Stimulated activated CD8-positive, alpha-beta memory T cell treated with anti-CD3 and anti-CD28 coated beads, Interleukin-7, amount 100 ng/mL, for 24 hours (primary cell): ENCODE data around the gene SERBP1.
"Not testable (repeated sequence)": the region's sequence is repeated elsewhere in the genome, so short reads cannot be mapped to it uniquely, and the experiment has no call there.

Experiments
- DNase-seq: peaks from one replicate; pipeline ENCODE4 v3.0.0-alpha.2; 2020; ENCODE audit warnings: low read depth

SERBP1 gene

DNA sequence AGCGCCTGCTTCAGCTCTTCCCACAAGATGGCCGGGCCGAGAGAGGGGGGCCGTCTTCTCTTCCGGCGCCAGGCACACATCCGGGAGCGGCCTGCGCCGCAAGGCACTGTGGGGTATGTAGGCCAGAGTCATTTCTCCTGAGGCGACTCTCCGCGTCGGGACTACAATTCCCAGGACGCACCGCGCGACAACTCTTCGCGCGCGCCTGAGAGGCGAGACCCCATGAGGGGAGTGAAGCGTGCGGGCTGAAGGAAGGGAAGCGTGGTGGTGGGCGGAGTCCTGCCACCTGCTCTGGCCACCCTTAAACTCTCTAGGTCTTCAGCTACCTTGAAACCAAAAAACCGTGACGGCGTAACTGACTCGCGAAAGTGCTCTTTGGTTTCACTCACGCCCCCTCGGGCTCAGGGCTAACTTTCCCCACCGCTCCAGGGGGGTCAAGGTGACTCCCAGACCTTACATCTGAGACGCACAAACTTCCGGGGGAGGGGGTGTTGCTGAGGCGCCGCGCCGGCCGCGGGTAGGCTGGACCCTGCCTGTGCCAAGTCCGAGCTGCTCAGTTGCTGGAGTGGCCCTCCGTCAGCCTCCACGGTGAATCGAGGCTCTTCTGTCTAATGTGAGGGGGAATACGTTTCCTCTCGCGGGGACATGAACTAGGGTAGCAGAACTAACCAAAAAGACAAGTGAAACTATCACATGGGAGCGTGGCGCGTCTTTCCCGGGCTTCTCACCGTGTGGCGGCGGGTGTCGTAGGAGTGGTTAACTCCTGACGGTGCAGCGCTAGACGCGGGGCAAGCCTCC lies at the start of gene SERBP1:
TSS of gene SERBP1 (minus strand) at position 45 of the 798 bp plus-strand sequence. CDS start 102 bp downstream, outside the sequence.
- peak; percentile 84 for DNase-seq

DNA sequence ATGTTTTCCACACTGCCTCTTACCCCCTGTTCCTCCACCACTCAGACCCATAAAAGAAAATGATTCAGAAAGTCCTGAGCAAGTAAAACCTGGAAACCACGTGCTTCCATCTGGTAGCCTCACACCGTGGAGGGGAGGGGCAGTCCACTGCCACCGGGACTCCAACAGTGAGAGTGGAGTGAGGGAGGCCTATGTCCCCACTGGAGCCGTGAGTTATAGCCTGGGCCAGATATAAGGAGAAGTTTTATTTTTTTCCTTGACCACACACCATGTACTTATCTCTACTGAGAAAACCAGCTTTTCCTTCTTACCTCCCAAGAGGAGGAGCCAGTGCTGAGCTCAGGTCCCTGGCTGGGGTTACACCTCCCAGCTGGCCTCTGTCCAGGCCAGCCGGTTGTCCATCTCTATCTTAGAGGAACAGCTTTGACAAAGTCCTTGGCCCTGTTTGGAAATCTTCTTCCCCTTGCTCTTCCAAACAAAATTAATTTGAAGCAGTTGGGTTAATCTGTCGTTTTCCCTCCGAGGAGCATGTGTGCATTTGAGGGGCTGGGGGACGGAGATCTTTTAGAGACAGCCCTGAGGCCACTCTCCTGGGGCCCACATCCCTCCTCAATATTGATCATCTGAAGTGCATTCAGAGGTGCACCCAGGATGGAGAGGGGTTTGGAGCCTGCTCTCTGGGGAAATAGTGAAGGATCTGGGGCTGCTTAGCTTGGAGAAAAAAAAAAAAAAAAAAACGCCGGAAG lies 49.1 kb upstream of the SERBP1 start:
- no peak for DNase-seq

DNA sequence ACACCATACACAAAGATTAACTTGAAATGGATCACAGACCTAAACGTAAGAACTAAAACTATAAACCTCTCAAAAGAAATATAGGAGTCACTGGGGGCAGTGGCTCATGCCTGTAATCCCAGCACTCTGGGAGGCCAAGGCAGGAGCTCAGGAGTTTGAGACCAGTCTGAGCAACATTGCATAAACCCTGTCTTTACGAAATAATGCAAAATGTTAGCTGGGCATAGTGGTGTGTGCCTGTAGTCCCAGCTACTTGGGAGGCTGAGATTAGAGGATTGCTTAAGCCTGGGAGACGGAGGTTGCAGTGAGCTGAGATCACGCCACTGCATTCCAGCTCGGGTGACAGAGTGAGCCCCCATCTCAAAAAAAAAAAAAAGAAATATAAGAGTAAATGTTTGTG lies 46.7 kb upstream of the SERBP1 start:
- no peak for DNase-seq

DNA sequence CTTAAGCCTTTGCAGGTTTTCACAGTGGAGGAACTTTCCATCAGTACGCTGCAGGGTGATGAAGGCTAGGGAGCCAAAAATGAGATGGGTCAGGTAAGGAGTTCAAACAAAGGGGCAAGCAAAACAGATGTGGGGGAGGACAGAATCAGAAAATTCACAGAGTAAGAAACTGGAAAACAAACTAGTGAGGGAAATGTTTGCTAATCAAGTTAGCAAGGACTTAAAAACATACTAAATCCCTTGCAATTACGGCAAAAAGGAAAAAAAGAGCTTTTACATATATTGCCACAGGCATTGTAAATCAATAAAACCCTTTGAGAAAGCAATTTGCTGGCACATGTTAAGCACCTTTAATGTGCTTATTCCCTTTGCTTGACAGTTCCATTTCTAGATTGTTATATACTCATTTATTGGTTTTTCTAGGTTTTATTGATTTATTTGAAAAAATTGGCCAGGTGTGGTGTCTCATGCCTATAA lies 45.8 kb upstream of the SERBP1 start:
- no peak for DNase-seq

DNA sequence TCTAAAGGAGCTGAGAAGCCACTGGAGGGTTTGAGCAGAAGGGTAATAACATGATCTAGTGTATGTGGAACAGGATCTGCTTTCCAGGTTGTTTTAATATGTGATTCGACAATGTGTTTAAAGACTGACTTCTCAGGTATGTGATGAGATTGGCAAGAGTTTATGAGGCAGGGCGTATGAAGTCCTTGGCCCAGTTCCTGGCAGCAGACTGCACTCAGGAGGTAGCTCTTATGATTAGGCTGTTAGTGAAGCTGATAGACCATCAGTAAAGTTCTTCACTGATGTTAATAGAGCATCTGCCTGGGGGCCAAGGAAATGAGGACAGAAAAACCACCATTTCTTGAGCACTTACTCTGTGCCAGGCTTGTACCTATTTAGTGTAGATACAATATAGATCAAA lies 41.9 kb upstream of the SERBP1 start:
- no peak for DNase-seq

DNA sequence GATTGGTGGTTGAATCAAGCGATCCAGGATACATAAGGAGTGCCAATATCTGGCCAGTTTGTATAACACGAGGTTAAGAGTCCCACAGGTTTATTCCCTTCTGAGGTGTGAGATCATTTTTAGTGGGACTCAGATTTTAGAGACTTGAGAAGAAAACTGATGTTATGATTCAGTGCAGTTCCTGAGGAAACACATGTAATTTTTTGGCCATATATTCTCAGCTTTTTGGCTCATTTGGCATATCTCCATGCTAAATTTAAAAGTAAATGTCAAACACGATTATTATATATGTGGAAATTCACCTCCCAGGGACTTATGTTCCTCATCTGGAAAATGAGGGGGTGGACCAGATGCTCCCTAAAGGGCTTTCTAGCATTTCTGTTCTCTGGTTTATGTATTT lies 39.2 kb upstream of the SERBP1 start:
- no peak for DNase-seq

DNA sequence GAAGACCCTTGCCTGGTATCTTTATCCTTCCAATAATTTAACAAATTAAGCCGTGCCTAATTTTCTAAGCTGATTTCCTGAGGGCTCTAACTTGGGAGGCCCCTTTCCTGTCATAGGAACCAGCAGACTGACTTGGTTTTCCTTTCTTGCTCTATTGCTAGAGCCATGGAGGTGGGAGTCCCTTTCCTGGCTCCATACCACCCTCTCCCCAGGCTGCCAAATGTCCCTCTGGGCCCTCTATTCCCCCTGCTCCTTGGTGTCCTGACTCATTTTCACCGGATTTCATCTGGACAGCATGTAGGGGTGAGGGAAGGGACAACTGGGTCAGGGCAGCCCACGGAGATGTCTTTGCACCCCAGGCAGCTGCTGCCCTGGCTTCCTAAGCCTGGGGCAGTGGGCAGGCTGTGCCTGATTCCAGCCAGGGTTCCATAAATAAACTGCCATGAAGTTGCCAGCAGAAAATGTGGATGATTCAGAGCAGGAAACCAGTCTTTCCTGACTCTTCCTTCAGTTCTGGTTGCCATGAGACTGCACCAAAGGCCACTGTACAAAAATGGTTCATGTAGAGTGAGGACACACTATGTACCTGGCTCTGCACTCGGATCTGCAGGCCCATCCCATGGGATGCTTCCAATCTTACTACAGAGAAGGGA lies 38.0 kb upstream of the SERBP1 start:
- DNase-seq, result no peak

DNA sequence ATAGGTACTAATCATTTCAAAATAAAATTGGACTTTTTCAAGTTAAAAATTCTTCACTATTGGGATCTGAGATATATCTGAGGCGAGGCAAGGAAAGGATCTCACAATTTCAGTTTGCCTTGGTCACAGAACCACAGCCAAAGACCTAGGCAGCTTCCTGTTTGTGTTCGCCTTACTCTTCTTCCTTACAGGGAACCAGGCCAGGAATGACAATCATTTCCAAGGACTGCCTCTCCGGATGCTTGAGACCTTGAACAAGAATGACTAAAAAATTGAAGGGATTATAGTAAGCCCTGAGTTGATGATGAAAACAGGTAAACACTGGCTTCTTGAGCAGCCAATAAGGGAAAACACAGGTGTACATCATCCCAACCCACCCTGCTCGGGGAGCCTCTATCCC lies 35.2 kb upstream of the SERBP1 start:
- DNase-seq, result no peak

DNA sequence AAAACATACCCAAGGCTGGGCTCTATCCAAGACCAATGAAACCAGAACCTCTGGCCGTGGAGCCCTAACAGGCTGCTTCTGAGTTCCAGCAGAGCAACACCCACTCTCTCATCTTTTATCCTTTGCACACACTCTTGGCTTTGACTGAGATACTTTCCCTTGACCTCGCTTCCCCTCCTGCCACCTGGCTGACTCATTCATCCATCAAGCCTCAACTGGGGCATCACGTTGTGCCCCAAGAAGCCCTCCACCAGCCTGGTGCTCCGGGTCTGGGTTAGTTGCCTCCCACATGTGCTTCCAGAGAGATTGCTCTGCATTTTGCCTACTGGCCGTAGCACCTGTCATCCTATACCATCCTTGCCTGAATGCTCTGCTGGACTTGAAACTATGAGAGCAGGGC lies 34.5 kb upstream of the SERBP1 start:
- no peak for DNase-seq

DNA sequence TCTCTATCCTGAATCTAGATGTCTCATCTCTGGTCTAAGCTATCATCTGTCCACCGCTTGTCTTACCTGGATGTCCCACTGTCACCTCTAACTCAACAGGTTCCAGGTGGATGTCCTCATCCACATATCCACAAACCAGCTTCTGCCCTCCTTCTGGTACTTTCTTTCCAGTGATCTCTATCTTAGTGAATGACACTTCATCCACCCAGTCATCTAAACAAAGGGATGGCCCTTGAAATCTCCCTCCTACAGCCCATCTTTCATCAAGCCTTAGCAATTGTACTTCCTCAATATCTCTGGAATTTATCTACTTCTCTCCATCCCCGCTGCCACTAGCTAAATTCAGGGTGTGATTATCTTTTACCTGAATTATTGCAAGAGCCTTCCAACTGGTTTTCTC lies 33.9 kb upstream of the SERBP1 start:
- DNase-seq, result no peak

DNA sequence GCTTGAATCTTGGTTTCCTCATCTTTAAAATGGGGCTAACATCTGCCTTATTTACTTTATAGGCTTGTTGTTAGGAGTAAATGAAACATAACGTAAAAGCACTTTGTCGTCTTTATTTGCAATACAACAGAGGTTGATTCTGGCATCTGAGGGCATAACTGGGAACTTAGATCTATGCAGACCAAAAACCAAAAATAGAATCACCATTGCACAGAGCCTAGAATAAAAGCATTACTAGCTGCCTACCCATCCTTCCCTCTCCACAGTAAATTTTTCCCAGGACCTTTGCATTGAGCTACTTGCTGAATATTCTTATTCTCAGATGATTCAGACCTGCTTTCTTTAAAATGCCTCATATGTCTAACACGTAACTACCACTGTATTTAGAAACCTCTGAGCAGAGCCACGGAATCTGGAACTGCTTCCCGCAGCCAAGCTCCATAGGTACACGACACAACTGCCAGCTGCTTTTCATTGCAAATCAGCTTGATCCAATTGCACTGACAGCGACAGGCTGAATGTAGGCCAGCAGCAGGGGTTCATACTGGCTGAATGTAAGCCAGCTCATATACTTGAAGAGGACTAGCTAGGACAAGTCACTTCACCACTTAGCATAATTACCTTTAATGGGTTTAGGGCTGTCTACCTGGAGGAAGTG lies 33.2 kb upstream of the SERBP1 start:
- no peak for DNase-seq

DNA sequence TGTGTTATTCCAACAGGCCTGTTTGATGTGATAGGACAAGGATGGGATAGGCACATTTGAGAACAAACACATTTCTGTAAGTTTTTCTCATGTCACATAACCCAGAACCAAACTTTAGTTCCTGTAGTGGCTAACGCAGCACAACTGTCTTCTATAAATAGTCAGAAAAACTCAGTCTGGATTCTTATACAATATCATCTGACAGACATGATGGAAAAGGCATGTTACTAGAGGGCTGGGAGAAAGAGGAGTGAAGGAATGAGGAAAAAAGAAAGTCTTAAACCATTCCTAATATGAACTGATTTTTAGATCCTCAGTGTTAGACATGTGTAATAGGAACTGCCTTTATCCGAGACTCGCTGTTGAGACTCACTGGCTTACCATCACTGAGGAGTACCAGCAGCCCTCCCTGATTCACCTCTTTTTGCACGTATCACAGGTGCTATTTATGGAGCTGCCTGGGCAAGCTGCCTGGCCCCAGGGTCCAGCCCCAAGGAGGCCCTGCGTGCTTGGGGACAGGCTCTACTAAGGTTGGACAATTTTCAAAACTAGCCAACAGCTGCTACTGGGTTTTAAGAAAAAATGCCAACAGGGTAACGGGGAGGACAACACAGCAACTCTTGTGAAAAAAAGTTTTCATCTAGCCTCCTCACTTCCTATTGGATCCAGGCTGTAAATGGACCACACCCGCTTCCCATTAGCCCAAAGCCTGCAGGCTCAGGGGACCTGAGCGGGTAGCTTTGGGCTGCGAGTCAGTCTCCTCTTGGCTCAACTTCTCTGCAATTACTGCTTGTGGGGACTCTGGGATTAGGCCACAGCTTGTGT lies 30.7 kb upstream of the SERBP1 start:
- DNase-seq, result no peak

DNA sequence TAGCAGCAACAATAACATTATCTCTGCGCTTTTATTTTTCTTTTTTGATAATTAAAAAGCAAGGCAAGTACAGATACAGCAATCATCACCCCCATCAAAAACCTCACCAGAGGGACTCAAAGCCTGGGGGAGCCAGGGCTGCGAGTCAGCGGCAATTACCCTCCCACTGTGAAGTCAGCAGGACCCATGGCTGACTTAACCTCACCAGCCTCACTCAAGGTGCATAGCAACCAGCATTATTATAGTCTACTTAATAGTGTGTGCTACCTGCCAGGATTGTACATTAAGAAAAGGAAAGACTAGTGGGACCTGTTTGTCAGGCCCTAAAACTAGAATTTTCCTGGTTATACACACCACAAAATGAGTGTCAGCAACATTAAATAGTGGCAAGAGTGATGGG lies 28.9 kb upstream of the SERBP1 start:
- DNase-seq, result no peak

DNA sequence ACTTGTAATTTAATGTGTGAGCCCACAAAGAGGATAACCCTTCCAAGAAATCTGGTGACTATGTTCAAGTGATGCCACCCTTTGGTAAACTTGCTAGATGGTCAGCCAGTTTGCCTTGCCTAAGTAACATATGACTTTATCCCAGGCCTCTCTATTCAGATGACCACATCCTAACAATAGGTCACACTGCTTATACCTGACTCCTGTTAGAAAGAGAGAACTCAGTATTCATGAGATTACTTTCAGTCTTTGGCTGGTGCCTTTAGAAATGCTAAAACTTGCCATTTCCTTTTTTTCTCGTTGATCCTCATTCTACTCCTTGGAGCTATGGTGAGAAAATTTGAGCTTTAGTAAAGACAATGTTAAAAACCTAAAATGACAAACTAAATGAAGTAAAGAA lies 28.5 kb upstream of the SERBP1 start:
- DNase-seq, result no peak

DNA sequence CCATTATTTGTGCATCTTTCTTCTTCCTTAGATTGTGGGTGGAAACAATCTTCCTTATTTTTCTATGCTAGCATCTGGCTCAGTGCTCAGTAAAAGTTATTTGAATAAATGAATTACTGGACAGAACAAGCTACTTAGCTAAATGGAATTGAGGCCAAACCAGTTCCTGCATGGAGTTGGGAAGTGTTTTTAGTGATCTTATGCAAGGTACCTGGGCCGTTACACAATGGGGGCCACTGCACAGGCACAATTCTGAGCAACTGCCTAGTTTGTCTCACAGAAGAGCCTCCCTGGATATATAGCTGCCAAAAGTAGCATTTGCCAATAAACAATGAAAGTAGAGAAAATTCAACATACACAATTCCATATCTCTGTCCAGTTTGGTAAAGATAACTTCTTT lies 27.0 kb upstream of the SERBP1 start:
- no peak for DNase-seq

DNA sequence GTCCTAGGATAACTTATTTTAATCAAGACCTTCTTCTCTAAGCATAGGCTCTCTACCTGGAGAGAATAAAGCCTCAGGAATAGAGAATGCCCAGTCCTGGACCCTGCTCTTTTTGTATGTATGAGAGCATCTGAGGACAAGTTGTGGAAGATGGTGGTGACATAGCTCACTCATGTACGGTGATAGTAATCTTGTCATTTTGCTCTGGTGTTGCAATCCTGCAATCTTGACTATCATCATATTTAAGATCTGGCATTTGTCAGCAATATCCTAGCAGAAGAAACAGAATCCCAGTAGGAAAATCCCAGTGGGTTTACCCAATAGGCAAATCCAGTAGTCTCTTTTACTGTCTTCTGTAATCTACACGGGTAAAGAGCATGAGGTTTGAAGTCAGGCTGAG lies 21.6 kb upstream of the SERBP1 start:
- DNase-seq, result no peak

DNA sequence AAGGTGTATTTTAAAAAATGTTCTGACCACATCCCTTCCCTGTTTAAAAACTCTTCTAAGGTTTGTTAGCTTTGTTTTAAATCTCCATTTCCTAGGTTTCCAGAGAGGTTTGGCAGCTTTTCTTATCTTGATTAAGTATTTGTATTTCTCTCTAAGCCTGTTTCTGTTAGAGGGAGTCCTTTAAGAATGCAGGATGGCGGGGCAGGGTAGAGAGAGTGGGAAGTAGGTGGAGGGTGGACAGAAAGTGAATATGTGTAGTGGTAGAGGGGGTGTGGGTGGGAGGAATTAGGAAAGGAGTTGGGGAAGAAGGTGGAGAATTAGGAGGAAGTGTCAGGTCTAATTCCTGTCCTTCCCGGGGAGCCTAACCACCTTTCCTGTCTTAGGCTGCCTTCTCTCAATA lies 21.2 kb upstream of the SERBP1 start:
- no peak for DNase-seq

DNA sequence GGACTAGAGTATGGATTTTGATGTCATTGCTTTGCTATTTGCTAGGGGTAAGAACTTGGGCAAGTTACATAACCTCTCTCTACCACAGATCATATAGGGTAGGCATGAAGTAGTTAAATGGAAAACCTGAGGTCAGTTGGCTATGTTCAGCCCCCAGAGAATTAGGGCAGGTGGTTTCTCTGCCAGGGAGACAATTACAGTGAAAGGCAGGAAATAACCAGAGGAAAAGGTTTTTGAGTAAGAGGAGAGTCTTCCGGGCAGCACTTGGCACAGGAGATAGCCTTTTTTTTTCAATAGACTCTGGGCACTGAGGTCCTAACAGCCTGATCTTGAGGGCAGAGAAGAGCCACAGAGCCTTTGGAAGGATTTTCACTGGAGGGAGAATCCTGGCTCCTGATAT lies 16.7 kb upstream of the SERBP1 start:
- no peak for DNase-seq

DNA sequence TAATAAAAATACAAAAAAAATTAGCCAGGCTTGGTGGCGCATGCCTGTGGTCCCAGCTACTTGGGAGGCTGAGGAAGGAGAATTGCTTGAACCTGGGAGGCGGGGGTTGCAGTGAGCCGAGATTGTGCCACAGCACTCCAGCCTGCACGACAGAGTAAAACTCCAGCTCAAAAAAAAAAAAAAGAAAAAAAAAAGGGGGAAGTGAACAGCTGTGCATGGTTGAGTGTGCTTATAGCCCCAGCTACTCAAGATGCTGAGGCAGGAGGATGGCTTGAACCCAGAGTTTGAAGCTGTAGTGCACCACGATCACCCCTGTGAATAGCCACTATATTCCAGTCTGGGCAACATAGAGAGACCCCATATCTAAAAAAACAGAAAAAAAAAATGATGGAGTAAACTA lies 15.8 kb upstream of the SERBP1 start:
- not testable (repeated sequence) for DNase-seq

DNA sequence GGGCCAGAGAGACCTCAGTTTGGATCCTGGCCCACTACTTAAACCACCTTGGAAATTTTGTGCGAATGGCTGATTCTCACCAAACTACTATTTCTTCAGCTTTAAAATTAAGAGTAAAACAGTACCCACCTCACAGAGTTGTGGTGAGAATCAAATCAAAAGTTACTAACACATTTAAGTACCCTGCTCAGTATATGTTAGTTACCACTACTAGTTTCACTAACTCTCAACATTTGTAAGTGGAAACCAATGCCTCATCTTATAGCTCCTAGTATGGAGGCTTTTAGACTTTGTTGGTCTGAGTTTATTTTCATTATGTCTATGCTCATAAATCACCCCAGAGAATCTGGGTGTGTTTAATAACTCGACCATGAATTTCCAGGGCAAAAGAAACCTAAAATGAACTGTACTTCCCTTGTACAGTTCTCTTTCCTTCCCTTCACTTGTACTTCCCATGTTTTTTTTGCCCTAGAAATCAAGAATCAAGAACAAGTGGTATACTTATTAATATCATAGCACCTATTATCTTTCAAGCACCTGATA lies 11.6 kb upstream of the SERBP1 start:
- no peak for DNase-seq

DNA sequence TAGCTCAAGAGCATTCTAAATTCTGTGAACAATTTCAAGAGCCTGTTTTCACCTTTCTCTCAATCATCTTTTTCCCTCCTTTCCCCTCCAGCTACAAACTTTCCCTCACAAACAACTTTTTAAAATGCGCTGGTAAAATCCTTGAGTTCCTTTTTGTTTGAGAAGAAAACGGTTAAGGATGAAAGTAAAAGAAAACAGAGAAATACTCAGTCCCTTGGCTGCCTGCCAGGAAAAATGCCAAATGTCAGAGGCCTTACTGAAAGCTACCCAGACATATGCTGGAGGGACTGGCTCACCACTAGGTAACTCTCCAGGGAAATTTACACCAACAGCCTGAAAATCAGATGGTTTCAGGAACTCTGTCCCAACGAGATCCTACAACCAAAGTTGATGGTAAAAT lies 11.0 kb upstream of the SERBP1 start:
- DNase-seq, result no peak
